Fibroblast of gingiva (primary cell): ENCODE data around the gene GALNT1.

Source experiments
- DNase-seq: peaks from one replicate; pipeline ENCODE4 v3.0.0-alpha.2; 2011; ENCODE audit warnings: low read depth

The GALNT1 gene

GRCh38 chr18:35618696-35619095 lies 37.2 kb downstream of the GALNT1 start:
- DNase-seq, result no peak

- no peak for DNase-seq
Measured at GRCh38 chr18:35619464-35619863, 37.9 kb downstream of the GALNT1 start.

GRCh38 chr18:35619941-35620340 lies 38.4 kb downstream of the GALNT1 start:
- no peak for DNase-seq

GRCh38 chr18:35620765-35621164 lies 39.2 kb downstream of the GALNT1 start:
- peak; percentile 52 for DNase-seq

- no peak for DNase-seq
Measured at GRCh38 chr18:35623255-35623654, 41.7 kb downstream of the GALNT1 start.

GRCh38 chr18:35624146-35624545 lies 42.6 kb downstream of the GALNT1 start:
- no peak for DNase-seq

- DNase-seq, result no peak
Measured at GRCh38 chr18:35625232-35625631, 43.7 kb downstream of the GALNT1 start.

GRCh38 chr18:35633761-35634160 lies 52.2 kb downstream of the GALNT1 start:
- DNase-seq, result no peak

- no peak for DNase-seq
Measured at GRCh38 chr18:35634323-35634722, 52.8 kb downstream of the GALNT1 start.

- no peak for DNase-seq
Measured at GRCh38 chr18:35635170-35635569, 53.6 kb downstream of the GALNT1 start.

- no peak for DNase-seq
Measured at GRCh38 chr18:35637227-35637626, 55.7 kb downstream of the GALNT1 start.

GRCh38 chr18:35639296-35639695 lies 57.8 kb downstream of the GALNT1 start:
- no peak for DNase-seq

GRCh38 chr18:35641467-35641866 lies 59.9 kb downstream of the GALNT1 start:
- DNase-seq, result no peak

GRCh38 chr18:35641916-35642315 lies 60.4 kb downstream of the GALNT1 start:
- peak; percentile 16 for DNase-seq

- DNase-seq, result no peak
Measured at GRCh38 chr18:35642802-35643201, 61.3 kb downstream of the GALNT1 start.

GRCh38 chr18:35646449-35646848 lies 64.9 kb downstream of the GALNT1 start:
- no peak for DNase-seq

- no peak for DNase-seq
Measured at GRCh38 chr18:35653392-35654135, 72.0 kb downstream of the GALNT1 start.

- DNase-seq, result no peak
Measured at GRCh38 chr18:35658112-35658511, 76.6 kb downstream of the GALNT1 start.

- DNase-seq, result no peak
Measured at GRCh38 chr18:35661483-35662146, 80.1 kb downstream of the GALNT1 start.

- DNase-seq, result no peak
Measured at GRCh38 chr18:35662293-35663062, 80.9 kb downstream of the GALNT1 start.

GRCh38 chr18:35671966-35672603 lies 90.5 kb downstream of the GALNT1 start:
- no peak for DNase-seq

- DNase-seq, result peak; percentile 66
Measured at GRCh38 chr18:35672897-35673296, 91.4 kb downstream of the GALNT1 start.
